Liver (tissue), 9 donors: Measurements from ENCODE around the gene PIP4K2B. TPM values are rescaled to one million over a fixed set of nuclear protein-coding genes. Genes with fewer than 3 reads are reported as not detected.

ENCODE experiments used
- DNase-seq: peaks from one replicate; pipeline ENCODE4 v3.0.0-alpha.2; 2017; ENCODE audit warnings: low spot score
- H3K27ac ChIP-seq, 2 donors: one replicate each; pipeline ENCODE4 v1.7.0; 2013; ENCODE audit warnings: inconsistent platforms in 2 of 2, low read length in 2 of 2, control low read depth in 1 of 2, low read depth in 1 of 2, mild to moderate bottlenecking in 1 of 2
- H3K27me3 ChIP-seq, 4 donors: one replicate each; pipeline versions ENCODE4 v1.6.1 to v1.7.0; 2013; ENCODE audit warnings: low read length in 3 of 4, inconsistent platforms in 1 of 4, mild to moderate bottlenecking in 1 of 4, moderate library complexity in 1 of 4; ENCODE audit not compliant: control insufficient read depth in 4 of 4, insufficient read depth in 4 of 4
- H3K36me3 ChIP-seq, 4 donors: one replicate each; pipeline versions ENCODE4 v1.6.1 to v1.7.0; 2013; ENCODE audit warnings: low read length in 3 of 4, mild to moderate bottlenecking in 3 of 4, low read depth in 1 of 4, moderate library complexity in 1 of 4; ENCODE audit not compliant: control insufficient read depth in 4 of 4, insufficient read depth in 3 of 4
- H3K4me1 ChIP-seq, 4 donors: one replicate each; pipeline versions ENCODE4 v1.6.1 to v1.7.0; 2013; ENCODE audit warnings: low read length in 3 of 4, mild to moderate bottlenecking in 3 of 4, moderate library complexity in 1 of 4; ENCODE audit not compliant: control insufficient read depth in 4 of 4, insufficient read depth in 4 of 4
- H3K4me3 ChIP-seq, 3 donors: one replicate each; pipeline versions ENCODE4 v1.6.1 to v1.7.0; 2013; ENCODE audit warnings: low read length in 3 of 3, control low read depth in 1 of 3, low read depth in 1 of 3, mild to moderate bottlenecking in 1 of 3
- H3K9ac ChIP-seq, 2 donors: one replicate each; pipeline ENCODE4 v1.7.0; 2013; ENCODE audit warnings: low read length in 2 of 2, mild to moderate bottlenecking in 2 of 2, moderate library complexity in 2 of 2, control low read depth in 1 of 2, low read depth in 1 of 2
- H3K9me3 ChIP-seq, 4 donors: one replicate each; pipeline versions ENCODE4 v1.6.1 to v1.7.0; 2013; ENCODE audit warnings: low read length in 3 of 4; ENCODE audit not compliant: control insufficient read depth in 4 of 4
- EGR1 ChIP-seq, 2 donors: IDR thresholded peaks; 2 replicates each; pipeline ENCODE4 v1.6.1; 2016 to 2018; ENCODE audit warnings: antibody characterized with exemption in 2 of 2, low read depth in 2 of 2
- FOXA1 ChIP-seq: IDR thresholded peaks from 2 replicates; pipeline ENCODE4 v1.6.1; 2016; ENCODE audit warnings: antibody characterized with exemption
- FOXA2 ChIP-seq: IDR thresholded peaks from 2 replicates; pipeline ENCODE4 v1.6.1; 2016; ENCODE audit warnings: antibody characterized with exemption
- GABPA ChIP-seq, 2 donors: IDR thresholded peaks in 1 of 2; conservative IDR thresholded peaks in 1 of 2; 2 replicates each; pipeline ENCODE4 v1.6.1; 2016; ENCODE audit warnings: antibody characterized with exemption in 2 of 2, mild to moderate bottlenecking in 1 of 2, moderate library complexity in 1 of 2
- HNF4A ChIP-seq, 2 donors: conservative IDR thresholded peaks; 2 replicates each; pipeline ENCODE4 v1.6.1; 2016; ENCODE audit warnings: antibody characterized with exemption in 2 of 2, mild to moderate bottlenecking in 2 of 2
- HNF4G ChIP-seq: IDR thresholded peaks from 2 replicates; pipeline ENCODE4 v1.6.1; 2016; ENCODE audit warnings: antibody characterized with exemption
- JUND ChIP-seq, 2 donors: IDR thresholded peaks; 2 replicates each; pipeline ENCODE4 v1.6.1; 2016; ENCODE audit warnings: antibody characterized with exemption in 2 of 2
- MAX ChIP-seq: IDR thresholded peaks from 2 replicates; pipeline ENCODE4 v1.6.1; 2016; ENCODE audit warnings: antibody characterized with exemption
- NR2F2 ChIP-seq: IDR thresholded peaks from 2 replicates; pipeline ENCODE4 v1.6.1; 2016; ENCODE audit warnings: antibody characterized with exemption
- RAD21 ChIP-seq, 2 donors: IDR thresholded peaks; 2 replicates each; pipeline ENCODE4 v1.6.1; 2016; ENCODE audit warnings: antibody characterized with exemption in 2 of 2, mild to moderate bottlenecking in 2 of 2
- REST ChIP-seq: IDR thresholded peaks from 2 replicates; pipeline ENCODE4 v1.6.1; 2016; ENCODE audit warnings: antibody characterized with exemption, mild to moderate bottlenecking
- RXRA ChIP-seq, 2 donors: IDR thresholded peaks; 2 replicates each; pipeline ENCODE4 v1.6.1; 2017 to 2018; ENCODE audit warnings: antibody characterized with exemption in 2 of 2, mild to moderate bottlenecking in 1 of 2
- SP1 ChIP-seq: IDR thresholded peaks from 2 replicates; pipeline ENCODE4 v1.6.1; 2018; ENCODE audit warnings: antibody characterized with exemption, mild to moderate bottlenecking
- TAF1 ChIP-seq: conservative IDR thresholded peaks from 2 replicates; pipeline ENCODE4 v1.6.1; 2016; ENCODE audit warnings: antibody characterized with exemption, mild to moderate bottlenecking
- YY1 ChIP-seq: IDR thresholded peaks from 2 replicates; pipeline ENCODE4 v1.6.1; 2016; ENCODE audit warnings: antibody characterized with exemption, mild to moderate bottlenecking
- ZBTB33 ChIP-seq: IDR thresholded peaks from 2 replicates; pipeline ENCODE4 v1.6.1; 2016; ENCODE audit warnings: antibody characterized with exemption
- WGBS: extraction: QIAGEN DNeasy Blood & Tissue Kit; methylation state at CpG from one replicate; pipeline ENCODE4 v1.1.7; 2013; 5-methylcytosine and 5-hydroxymethylcytosine counted together
- polyA plus RNA-seq, 2 donors: library from polyadenylated mRNA; stranded (reverse) in 1 of 2; unstranded in 1 of 2; fragments of 200-250 nt in 1 of 2; fragments of >200 nt in 1 of 2; fragmentation: Nextera tagmentation in 1 of 2; extraction: Ambion mirVana in 1 of 2; gene quantifications; one replicate each; pipeline versions ENCODE4 v1.2.1 to v1.2.3, GENCODE V29; 2013 to 2015
- total RNA-seq, 2 donors: library from RNA; depleted of rRNA; stranded (reverse); fragments of >200 nt; gene quantifications; one replicate each; pipeline ENCODE4 v1.2.3, GENCODE V29; 2014
- TF ChIP-seq, protein P1 (sequence below): IDR thresholded peaks from 2 replicates; pipeline ENCODE4 v1.6.1; 2016; ENCODE audit warnings: antibody characterized with exemption
- donor health status: healthy.
- donor health status: healthy.
- donor health status: healthy.
- donor health status: healthy.
- donor health status: healthy.

PIP4K2B gene
- total and polyA plus RNA-seq, 4 donors, result 2.4 to 21.5 (median 13.6) TPM

- Histone ChIP-seq H3K4me1 (no peaks in the 10 kb centered on the region), H3K36me3 (peaks cover 16 to 84% (median 60%) of the 10 kb centered on the region in 4 donors), H3K4me3 (no peak overlapping the region), H3K27ac (no peak overlapping the region), H3K9ac (no peak overlapping the region), H3K27me3 (no peaks in the 10 kb centered on the region), H3K9me3 (no peaks in the 10 kb centered on the region)
- 94% methylated on average over 23 of the region's 23 CpGs for WGBS
- DNase-seq, result no peak
- TF ChIP-seq YY1 (no peak), NR2F2 (no peak), FOXA2 (no peak), MAX (no peak), RXRA (IDR thresholded peaks at IDR 0.05) (no peak), REST (no peak), GABPA (IDR thresholded peaks at IDR 0.05 in 1 of 2, conservative IDR thresholded peaks at IDR 0.05 in 1 of 2) (no peak), ZBTB33 (no peak), JUND (IDR thresholded peaks at IDR 0.05) (no peak), TAF1 (no peak), HNF4G (no peak), RAD21 (IDR thresholded peaks at IDR 0.05) (no peak), HNF4A (conservative IDR thresholded peaks at IDR 0.05) (no peak), FOXA1 (no peak)
- TF ChIP-seq, protein P1, sequence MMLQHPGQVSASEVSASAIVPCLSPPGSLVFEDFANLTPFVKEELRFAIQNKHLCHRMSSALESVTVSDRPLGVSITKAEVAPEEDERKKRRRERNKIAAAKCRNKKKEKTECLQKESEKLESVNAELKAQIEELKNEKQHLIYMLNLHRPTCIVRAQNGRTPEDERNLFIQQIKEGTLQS, result no peak
These were observed 19.2 kb downstream of the PIP4K2B start for GRCh38 chr17:38779965-38780752.

- no peak overlapping the region for H3K4me3 ChIP-seq
- H3K27ac ChIP-seq, result no peak overlapping the region
- H3K9ac ChIP-seq, result no peak overlapping the region
- no peaks in the 10 kb centered on the region for H3K4me1 ChIP-seq
- WGBS, result 83% methylated on average over 7 of the region's 7 CpGs
- H3K9me3 ChIP-seq, result no peaks in the 10 kb centered on the region
- peaks cover 11 to 85% (median 64%) of the 10 kb centered on the region in 4 donors for H3K36me3 ChIP-seq
- no peak for DNase-seq
- H3K27me3 ChIP-seq, result no peaks in the 10 kb centered on the region
- TF ChIP-seq MAX, result no peak
- no peak for TF ChIP-seq ZBTB33
- no peak for TF ChIP-seq GABPA (IDR thresholded peaks at IDR 0.05 in 1 of 2, conservative IDR thresholded peaks at IDR 0.05 in 1 of 2)
- no peak for TF ChIP-seq REST
- no peak for TF ChIP-seq FOXA1
- TF ChIP-seq HNF4A (conservative IDR thresholded peaks at IDR 0.05), result no peak
- TF ChIP-seq EGR1 (IDR thresholded peaks at IDR 0.05; ENCODE audit: low read depth in 2 of 2), result no peak
- TF ChIP-seq SP1, result no peak
- TF ChIP-seq, protein P1, result no peak
- TF ChIP-seq TAF1, result no peak
- TF ChIP-seq HNF4G, result no peak
These were observed 21.6 kb downstream of the PIP4K2B start for GRCh38 chr17:38777641-38778250.
